ENCODE data around the gene CACNA2D3.

CACNA2D3 gene

GRCh38 chr3:54773271-54773670, 650.9 kb downstream of the CACNA2D3 start:
- no peak for DNase-seq

GRCh38 chr3:54776601-54777000, 654.2 kb downstream of the CACNA2D3 start:
- DNase-seq: no peak

GRCh38 chr3:54777141-54777540, 654.8 kb downstream of the CACNA2D3 start:
- no peak for DNase-seq

- no peak for DNase-seq
These were observed 658.0 kb downstream of the CACNA2D3 start for GRCh38 chr3:54780336-54780735.

- DNase-seq: peak; percentile 61
These were observed 659.4 kb downstream of the CACNA2D3 start for GRCh38 chr3:54781728-54782127.

- DNase-seq: no peak
These were observed 661.3 kb downstream of the CACNA2D3 start for GRCh38 chr3:54783611-54784010.

- peak; percentile 71 for DNase-seq
These were observed 661.7 kb downstream of the CACNA2D3 start for GRCh38 chr3:54784021-54784420.

- no peak for DNase-seq
These were observed 663.6 kb downstream of the CACNA2D3 start for GRCh38 chr3:54785976-54786375.

- no peak for DNase-seq
These were observed 667.7 kb downstream of the CACNA2D3 start for GRCh38 chr3:54790051-54790450.

GRCh38 chr3:54791501-54792156, 669.3 kb downstream of the CACNA2D3 start:
- no peak for DNase-seq

- peak; percentile 17 for DNase-seq
These were observed 670.2 kb downstream of the CACNA2D3 start for GRCh38 chr3:54792584-54792983.

GRCh38 chr3:54793171-54793570, 670.8 kb downstream of the CACNA2D3 start:
- DNase-seq: no peak

GRCh38 chr3:54797111-54797510, 674.8 kb downstream of the CACNA2D3 start:
- no peak for DNase-seq

- DNase-seq: no peak
These were observed 678.1 kb downstream of the CACNA2D3 start for GRCh38 chr3:54800478-54800877.

- no peak for DNase-seq
These were observed 679.6 kb downstream of the CACNA2D3 start for GRCh38 chr3:54801977-54802376.

- DNase-seq: no peak
These were observed 688.0 kb downstream of the CACNA2D3 start for GRCh38 chr3:54810401-54810800.

- DNase-seq: no peak
These were observed 691.9 kb downstream of the CACNA2D3 start for GRCh38 chr3:54814224-54814623.

GRCh38 chr3:54817628-54818027, 695.3 kb downstream of the CACNA2D3 start:
- no peak for DNase-seq

- DNase-seq: no peak
These were observed 696.1 kb downstream of the CACNA2D3 start for GRCh38 chr3:54818486-54818885.

GRCh38 chr3:54818942-54819341, 696.6 kb downstream of the CACNA2D3 start:
- no peak for DNase-seq

- no peak for DNase-seq
These were observed 697.6 kb downstream of the CACNA2D3 start for GRCh38 chr3:54819946-54820345.

- DNase-seq: no peak
These were observed 699.9 kb downstream of the CACNA2D3 start for GRCh38 chr3:54822206-54822605.

GRCh38 chr3:54826251-54826691, 703.9 kb downstream of the CACNA2D3 start:
- DNase-seq: no peak

- no peak for DNase-seq
These were observed 704.8 kb downstream of the CACNA2D3 start for GRCh38 chr3:54827056-54827687.

- DNase-seq: no peak
These were observed 705.4 kb downstream of the CACNA2D3 start for GRCh38 chr3:54827776-54828175.

Data from RPMI8226 (cell line).